Measurements from ENCODE around the gene LCN6. TPM values are rescaled to one million over a fixed set of nuclear protein-coding genes. Genes with fewer than 3 reads are reported as not detected.

Gene LCN6
- total RNA-seq, 4 donors from 2014 or later: 6.3 to 7.3 TPM; not detected in 2

DNA sequence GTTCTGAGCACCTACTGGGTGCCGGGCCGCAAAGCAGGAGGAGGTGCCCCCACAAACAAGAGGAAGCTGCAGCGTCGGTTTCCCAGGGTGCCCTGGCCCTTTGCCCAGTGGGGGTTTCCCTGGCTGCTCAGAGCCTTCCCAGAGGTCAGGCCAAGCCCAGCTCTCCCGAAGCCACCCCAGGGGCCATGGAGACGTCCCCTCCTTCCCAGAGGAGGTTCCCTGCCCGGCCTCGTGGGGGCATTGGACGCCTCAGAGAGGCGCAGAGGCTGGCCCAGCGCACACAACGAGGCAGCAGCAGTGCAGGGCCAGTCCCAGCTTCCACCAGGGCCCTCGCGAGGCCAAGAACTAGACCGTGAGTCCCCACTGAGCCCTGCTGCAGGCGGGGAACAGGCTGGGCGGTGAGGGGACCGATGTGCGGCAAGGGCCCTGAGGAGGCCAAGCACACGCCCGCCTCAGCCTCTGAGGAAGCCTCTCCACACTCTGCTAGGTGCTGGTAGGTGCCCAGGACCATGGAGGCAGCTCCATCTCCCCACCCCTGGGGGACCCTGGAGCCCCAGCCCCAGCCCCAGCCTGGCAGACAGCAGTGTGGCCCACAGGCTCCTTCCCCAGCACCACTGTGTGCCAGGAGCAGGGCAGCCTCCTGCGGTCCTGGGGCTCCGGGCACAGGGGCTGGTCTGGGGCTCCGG, 29.0 kb downstream of the LCN6 start:
- intact Hi-C loops (cut with DNase I; ENCODE audit: low total_unique reads): no loop called here
- H3K4me3 ChIP-seq (ENCODE audit: low read depth, poor library complexity, severe bottlenecking): no peak overlapping the region
- TF ChIP-seq, protein P1, sequence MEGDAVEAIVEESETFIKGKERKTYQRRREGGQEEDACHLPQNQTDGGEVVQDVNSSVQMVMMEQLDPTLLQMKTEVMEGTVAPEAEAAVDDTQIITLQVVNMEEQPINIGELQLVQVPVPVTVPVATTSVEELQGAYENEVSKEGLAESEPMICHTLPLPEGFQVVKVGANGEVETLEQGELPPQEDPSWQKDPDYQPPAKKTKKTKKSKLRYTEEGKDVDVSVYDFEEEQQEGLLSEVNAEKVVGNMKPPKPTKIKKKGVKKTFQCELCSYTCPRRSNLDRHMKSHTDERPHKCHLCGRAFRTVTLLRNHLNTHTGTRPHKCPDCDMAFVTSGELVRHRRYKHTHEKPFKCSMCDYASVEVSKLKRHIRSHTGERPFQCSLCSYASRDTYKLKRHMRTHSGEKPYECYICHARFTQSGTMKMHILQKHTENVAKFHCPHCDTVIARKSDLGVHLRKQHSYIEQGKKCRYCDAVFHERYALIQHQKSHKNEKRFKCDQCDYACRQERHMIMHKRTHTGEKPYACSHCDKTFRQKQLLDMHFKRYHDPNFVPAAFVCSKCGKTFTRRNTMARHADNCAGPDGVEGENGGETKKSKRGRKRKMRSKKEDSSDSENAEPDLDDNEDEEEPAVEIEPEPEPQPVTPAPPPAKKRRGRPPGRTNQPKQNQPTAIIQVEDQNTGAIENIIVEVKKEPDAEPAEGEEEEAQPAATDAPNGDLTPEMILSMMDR (IDR thresholded peaks at IDR 0.05): no peak
- no peak for TF ChIP-seq POLR2A (IDR thresholded peaks at IDR 0.05)
- 54 to 61% methylated on average over 6 to 9 of the region's 24 CpGs for WGBS, 2 donors
- no peak for DNase-seq (ENCODE audit: low spot score in 2 of 2)

DNA sequence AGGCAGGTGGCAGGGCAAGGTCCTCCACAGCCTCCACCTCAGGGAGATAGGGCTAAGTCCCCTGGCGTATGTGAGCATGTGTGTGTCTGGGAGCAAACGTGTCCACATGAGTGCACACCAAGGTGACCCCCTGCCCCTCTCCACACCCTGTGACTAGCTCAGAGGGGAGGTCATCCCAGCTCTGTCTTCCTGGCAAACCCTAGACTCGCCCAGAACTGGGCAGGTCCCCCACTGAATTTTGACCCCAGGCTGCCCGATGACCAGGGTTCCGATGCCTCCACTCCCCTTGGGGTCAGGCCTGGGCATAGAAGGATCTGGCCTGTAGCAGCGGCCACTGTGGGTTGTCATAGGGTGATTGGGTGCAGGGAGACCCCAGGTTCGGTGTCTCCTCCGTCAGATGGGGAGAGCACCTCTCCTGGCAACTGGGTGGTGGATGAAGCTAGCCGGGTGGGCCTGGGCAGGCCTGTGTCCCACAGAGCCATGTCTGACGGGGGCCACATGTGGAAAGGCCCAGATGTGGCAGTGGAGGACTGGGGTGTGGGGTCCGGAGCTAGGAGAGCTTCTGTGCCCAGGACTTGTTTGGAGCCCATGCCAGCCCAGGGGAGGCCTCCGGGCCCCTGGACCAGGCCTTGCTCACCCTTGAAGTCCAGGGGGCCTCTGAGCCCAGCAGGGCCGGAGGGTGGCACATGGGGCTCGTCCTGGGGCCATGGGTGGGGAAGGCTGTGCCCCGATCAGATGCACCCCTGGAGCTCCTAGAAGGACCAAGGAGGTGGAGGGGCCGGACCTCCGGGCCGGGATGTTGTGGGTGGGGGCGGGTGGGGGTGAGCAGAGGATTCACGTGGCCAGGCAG, 29.8 kb downstream of the LCN6 start:
- intact Hi-C loops (cut with DNase I; ENCODE audit: low total_unique reads): no loop called here
- no peak for DNase-seq (ENCODE audit: low spot score in 2 of 2)
- WGBS, 2 donors: 54 to 68% methylated on average over 14 to 17 of the region's 20 CpGs
- H3K4me3 ChIP-seq (ENCODE audit: low read depth, poor library complexity, severe bottlenecking): no peak overlapping the region
- no peak for TF ChIP-seq POLR2A (IDR thresholded peaks at IDR 0.05)
- TF ChIP-seq, protein P1 (IDR thresholded peaks at IDR 0.05): no peak

DNA sequence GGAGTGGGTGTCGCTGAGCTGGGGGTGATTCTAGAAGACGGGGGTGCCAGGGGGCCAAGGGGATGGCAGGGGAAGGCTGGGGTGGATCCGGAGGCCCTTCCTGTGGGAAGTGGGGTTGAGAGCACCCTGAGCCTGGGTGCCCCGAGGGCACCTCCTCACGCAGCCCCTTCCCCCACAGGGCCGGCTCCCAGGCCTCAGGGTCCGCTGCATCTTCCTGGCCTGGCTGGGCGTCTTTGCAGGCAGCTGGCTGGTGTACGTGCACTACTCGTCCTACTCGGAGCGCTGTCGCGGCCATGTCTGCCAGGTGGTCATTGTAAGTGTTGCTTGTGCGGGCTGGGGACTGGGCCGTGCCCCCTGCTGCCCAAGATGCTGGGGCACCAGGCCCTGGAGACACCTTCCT, 30.9 kb downstream of the LCN6 start:
- no peak for DNase-seq (ENCODE audit: low spot score in 2 of 2)
- intact Hi-C loops (cut with DNase I; ENCODE audit: low total_unique reads): no loop called here
- no peak for TF ChIP-seq POLR2A (IDR thresholded peaks at IDR 0.05)
- TF ChIP-seq, protein P1 (IDR thresholded peaks at IDR 0.05): no peak
- WGBS, 2 donors: 77 to 78% methylated on average over 16 of the region's 16 CpGs
- no peak overlapping the region for H3K4me3 ChIP-seq (ENCODE audit: low read depth, poor library complexity, severe bottlenecking)

DNA sequence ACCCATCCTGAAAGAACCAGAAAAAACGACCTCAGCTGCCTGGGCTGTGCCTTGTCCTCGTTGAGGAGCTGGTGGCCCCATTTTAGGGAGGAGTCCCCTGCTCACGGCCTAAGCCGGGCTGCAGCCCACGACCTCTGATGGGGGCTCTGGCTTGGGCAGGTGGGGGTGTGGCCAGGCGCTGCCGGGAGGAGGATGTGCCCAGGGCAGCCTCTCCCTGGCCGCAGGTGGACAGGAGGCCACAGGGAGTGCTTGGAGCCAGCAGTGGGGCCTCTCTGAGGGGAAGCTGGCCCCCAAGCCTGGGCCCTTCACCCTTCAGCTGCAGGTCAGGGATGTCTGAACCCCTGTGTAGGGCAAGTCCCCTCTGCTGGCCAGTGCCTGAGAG, 33.4 kb downstream of the LCN6 start:
- TF ChIP-seq, protein P1 (IDR thresholded peaks at IDR 0.05): no peak
- TF ChIP-seq POLR2A (IDR thresholded peaks at IDR 0.05): no peak

DNA sequence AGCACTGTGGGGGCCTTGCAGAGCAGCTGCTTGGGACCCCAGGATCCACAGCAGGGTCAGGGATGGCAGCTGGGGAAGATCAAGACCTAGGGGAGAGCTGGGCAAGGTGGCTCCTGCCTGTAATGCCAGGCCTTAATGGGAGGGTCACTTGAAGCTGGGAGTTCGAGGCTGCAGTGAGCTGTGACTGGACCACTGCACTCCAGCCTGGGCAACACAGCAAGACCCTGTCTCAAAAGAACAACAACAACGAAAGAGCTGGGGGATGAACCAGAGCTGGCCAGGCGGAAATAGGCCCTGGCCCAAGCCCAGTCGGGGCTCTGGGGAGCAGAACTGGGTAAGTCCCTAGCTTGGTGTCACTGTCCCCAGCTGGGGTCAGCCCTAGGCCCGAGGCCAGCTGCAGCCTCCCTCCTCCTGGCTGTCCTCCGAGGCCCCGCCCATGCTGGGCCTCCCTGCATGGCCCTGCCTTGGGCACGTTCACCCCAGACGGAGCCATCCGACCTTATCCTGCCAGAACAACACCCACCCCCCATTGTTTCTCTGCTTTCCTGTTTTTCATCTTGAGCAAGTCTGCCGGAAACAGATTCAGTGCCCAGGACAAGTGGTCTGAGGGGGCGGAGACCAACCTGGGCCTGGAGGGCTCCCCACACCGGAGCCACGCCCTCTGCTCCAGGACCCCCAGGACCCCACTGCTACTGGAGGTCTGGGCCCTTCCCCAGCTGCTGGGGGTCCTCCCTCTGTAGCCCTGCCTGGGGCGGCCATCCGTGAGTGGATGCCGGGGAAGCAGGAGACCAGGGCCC, 34.0 kb downstream of the LCN6 start:
- WGBS, 2 donors: 56 to 58% methylated on average over 17 of the region's 17 CpGs
- DNase-seq (ENCODE audit: low spot score in 2 of 2): no peak
- no peak overlapping the region for H3K4me3 ChIP-seq (ENCODE audit: low read depth, poor library complexity, severe bottlenecking)

More for the DNA sequence above, 33.4 kb downstream of the LCN6 start:
- no peak overlapping the region for H3K4me3 ChIP-seq (ENCODE audit: low read depth, poor library complexity, severe bottlenecking)
- no peak for DNase-seq (ENCODE audit: low spot score in 2 of 2)
- WGBS, 2 donors: 59 to 83% methylated on average over 3 to 6 of the region's 8 CpGs
- intact Hi-C loops (cut with DNase I; ENCODE audit: low total_unique reads): no loop called here

More for the DNA sequence above, 34.0 kb downstream of the LCN6 start:
- no peak for TF ChIP-seq POLR2A (IDR thresholded peaks at IDR 0.05)
- TF ChIP-seq, protein P1 (IDR thresholded peaks at IDR 0.05): no peak
- intact Hi-C loops (cut with DNase I; ENCODE audit: low total_unique reads): no loop called here
